GM10266 (cell line): Measurements from ENCODE around the gene NALCN.

Experiments
- DNase-seq: peaks from one replicate; pipeline ENCODE4 v3.0.0; 2012; ENCODE audit errors: extremely low spot score
- TF ChIP-seq, protein P1 (sequence below): IDR thresholded peaks from 2 replicates; pipeline ENCODE4 v1.5.1; 2012; ENCODE audit warnings: mild to moderate bottlenecking, low read depth; ENCODE audit not compliant: control insufficient read depth, insufficient read depth; ENCODE audit errors: missing control alignments

Gene NALCN

DNA sequence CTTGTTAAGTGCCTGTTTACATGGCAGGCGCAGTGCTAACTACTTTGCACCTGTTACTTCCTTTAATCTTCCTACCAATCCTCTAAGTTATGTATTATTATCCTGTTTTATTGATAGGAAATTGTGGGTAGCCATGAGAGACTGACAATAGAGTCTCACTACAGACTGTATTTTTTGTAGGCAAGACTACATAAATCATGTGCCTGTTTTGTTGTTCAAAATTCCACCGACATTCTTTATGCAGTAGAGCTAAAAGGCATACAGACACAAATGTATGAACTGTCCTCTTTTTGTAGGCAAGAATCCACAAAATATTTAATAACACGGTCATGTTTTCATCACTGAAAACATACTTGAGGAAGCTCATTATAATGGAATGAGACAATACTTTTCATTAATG, 205.5 kb downstream of the NALCN start:
- DNase-seq, result no peak
- TF ChIP-seq, protein P1, sequence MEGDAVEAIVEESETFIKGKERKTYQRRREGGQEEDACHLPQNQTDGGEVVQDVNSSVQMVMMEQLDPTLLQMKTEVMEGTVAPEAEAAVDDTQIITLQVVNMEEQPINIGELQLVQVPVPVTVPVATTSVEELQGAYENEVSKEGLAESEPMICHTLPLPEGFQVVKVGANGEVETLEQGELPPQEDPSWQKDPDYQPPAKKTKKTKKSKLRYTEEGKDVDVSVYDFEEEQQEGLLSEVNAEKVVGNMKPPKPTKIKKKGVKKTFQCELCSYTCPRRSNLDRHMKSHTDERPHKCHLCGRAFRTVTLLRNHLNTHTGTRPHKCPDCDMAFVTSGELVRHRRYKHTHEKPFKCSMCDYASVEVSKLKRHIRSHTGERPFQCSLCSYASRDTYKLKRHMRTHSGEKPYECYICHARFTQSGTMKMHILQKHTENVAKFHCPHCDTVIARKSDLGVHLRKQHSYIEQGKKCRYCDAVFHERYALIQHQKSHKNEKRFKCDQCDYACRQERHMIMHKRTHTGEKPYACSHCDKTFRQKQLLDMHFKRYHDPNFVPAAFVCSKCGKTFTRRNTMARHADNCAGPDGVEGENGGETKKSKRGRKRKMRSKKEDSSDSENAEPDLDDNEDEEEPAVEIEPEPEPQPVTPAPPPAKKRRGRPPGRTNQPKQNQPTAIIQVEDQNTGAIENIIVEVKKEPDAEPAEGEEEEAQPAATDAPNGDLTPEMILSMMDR, result no peak

DNA sequence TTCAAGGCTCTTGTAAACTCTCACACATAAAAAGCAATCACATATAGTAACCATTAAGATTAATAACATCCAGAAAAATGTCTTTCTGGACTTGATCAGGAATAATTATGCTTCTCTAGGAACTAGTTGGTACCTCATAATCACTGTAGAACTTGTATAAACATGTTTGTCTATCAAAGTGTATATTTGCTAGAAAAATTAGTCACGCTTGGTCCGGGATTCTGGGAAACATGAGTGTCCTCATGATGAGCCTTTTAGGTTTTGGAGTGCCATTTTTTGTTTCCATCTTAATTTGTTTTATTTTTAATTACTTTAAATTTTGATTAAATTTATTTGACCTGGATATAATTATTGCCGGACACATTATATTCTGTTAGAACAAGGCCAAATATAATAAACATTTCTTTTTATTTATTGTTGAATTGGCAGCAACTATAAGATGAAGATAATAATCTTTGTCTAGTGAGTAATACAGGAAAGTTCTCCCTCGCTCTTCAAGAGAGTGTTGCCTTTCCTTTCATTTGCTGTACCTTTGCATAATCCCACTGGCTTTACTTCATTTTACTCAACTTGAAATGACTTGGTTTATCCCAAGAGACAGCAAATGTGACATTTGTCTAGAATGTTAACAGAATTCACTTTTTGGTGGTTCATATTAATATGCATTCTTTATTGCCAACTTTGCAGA, 207.0 kb downstream of the NALCN start:
- TF ChIP-seq, protein P1, result no peak
- no peak for DNase-seq

DNA sequence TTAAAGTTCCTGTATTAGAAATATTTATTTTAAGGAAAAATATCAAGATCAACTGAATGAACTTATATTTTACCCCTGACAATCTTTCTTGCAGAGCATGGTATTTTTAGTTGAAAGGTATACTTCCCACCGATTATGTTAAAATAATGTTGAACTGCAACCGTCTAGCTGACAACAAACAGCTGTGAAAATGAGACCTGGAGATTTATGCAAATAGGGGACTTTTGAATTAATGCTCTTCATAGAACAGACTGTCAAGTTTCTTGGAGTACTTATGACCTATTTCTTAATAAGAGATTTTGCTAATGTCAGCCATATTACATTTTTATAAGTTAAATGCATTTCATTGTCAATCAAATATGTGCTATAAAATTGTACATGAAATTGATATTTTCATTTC, 210.9 kb downstream of the NALCN start:
- no peak for DNase-seq
- TF ChIP-seq, protein P1, result no peak

DNA sequence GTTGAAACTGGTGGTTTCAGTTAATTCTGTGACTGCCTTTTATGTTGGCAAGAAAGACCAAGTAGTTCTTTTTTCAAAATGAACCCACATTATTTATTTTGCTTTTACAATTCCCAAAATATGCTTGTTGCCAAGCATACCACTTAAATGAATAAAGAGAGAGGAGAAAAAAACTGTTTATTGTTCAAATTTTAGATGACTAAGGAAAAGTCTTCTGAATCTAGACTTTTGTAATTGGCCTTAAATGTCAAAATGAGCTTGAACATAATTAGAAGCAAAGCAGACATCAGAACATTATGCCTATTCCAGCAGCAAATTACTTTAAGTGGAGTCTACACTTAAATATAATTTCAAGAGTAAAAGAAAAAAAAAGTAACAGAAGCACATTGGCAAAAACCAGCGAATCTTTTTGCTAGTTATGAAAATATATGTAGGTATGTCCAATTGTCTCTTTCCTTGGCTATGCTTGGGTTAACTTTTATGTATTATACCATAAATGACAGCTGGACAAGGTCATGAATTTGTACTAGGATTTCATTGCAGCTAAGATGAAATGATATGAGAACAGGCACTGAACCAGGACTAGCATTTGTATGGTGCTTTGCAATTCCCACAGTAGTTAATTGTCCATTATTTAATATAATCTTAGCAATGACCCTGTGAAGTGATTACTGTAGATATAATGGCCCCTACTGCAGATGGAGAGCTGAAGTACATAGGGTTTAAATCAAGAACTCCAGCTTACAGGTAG, 211.9 kb downstream of the NALCN start:
- no peak for DNase-seq
- TF ChIP-seq, protein P1, result no peak

DNA sequence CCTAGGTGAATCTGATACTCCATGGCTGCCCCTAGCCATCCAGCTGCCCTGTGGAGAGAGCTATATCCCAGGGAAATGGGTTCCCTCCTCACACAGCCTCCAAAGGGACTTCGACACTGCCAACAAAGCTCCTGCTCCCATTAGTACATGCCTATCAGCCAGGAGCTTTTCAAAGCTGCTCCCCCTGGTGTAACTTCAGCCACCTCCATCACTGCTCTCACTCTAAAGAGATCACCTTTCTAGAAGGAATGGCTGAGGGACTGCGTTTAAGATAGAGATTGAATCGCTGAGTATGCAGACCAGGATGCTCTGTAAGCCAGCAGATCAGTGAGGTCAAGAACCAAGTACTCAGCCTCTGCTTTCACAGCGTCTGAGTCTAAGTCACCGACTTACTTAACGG, 213.7 kb downstream of the NALCN start:
- TF ChIP-seq, protein P1, result no peak

DNA sequence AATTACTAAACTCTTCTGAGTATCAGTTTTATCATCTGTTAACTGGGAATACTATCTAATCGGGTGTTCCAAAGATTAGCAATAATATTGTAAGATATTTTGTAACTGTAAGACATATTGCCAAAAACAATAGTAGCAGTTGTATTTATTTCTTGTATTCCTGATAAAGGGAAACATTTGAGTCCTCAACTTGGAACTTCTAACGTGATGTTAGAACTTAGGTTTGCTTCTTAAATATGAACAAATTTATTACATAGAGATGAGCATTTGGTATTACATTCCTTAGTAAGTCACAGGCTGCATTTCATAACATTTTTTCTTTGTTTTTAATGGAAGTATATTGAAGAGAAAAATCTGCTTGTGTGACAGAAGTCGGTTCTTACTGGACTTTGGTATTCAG, 225.3 kb downstream of the NALCN start:
- TF ChIP-seq, protein P1, result no peak
- no peak for DNase-seq

More for the DNA sequence above, 213.7 kb downstream of the NALCN start:
- no peak for DNase-seq

DNA sequence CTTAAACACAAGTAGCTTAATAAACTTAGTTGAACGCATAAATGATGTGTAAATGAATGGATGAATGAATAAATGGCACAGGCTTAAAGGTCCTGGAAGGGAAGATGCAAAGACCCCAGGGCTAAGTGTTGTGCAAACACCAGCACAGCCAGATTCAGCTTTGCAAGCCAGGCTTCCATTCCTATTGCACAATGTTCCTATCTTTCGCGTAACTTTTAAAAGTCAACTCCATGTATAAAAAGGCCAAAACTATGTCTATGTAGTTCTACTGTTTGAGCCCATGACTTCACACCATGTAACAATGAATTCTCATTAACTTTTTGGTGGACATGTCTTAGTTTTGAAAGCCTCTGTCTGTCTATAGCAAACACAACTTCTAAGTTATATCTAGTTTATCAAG, 226.0 kb downstream of the NALCN start:
- TF ChIP-seq, protein P1, result no peak
- no peak for DNase-seq
